Measurements from ENCODE around the gene SPATA6L.

GRCh38 chr9:4558371-4558998 lies 107.8 kb downstream of the SPATA6L start:
- TF ChIP-seq CTCF (IDR thresholded peaks at IDR 0.05; ENCODE audit: insufficient read depth, low read length, poor library complexity, severe bottlenecking), result no peak
- no peak for TF ChIP-seq EZH2phosphoT487 (conservative IDR thresholded peaks at IDR 0.05; ENCODE audit: low read length)

Data from SU-DHL-6 (cell line).